HG03060 (cell line): ENCODE measurements around the gene TMEM200B.
"Not testable (repeated sequence)": the region's sequence is repeated elsewhere in the genome, so short reads cannot be mapped to it uniquely, and the experiment has no call there.

Source experiments
- ATAC-seq: cut with Tn5 transposase; IDR thresholded peaks from one replicate; pipeline ENCODE4 v1.9.1; 2021; ENCODE audit warnings: low read depth, moderate number of reproducible peaks; ENCODE audit not compliant: unreplicated experiment

Gene TMEM200B

GRCh38 chr1:29113413-29114117, 10.1 kb downstream of the TMEM200B start:
- ATAC-seq, result no peak

- no peak for ATAC-seq
Observed at GRCh38 chr1:29112705-29113412, 10.8 kb downstream of the TMEM200B start.

- ATAC-seq, result not testable (repeated sequence)
Observed at GRCh38 chr1:29108041-29108440, 15.7 kb downstream of the TMEM200B start.

GRCh38 chr1:29105822-29106221, 17.9 kb downstream of the TMEM200B start:
- ATAC-seq, result no peak

- no peak for ATAC-seq
Observed at GRCh38 chr1:29100487-29100886, 23.2 kb downstream of the TMEM200B start.

GRCh38 chr1:29099286-29099685, 24.4 kb downstream of the TMEM200B start:
- no peak for ATAC-seq

GRCh38 chr1:29096231-29096886, 27.3 kb downstream of the TMEM200B start:
- no peak for ATAC-seq

GRCh38 chr1:29094954-29095353, 28.7 kb downstream of the TMEM200B start:
- ATAC-seq, result no peak

GRCh38 chr1:29094433-29094832, 29.3 kb downstream of the TMEM200B start:
- no peak for ATAC-seq

GRCh38 chr1:29092704-29093103, 31.0 kb downstream of the TMEM200B start:
- ATAC-seq, result not testable (repeated sequence)

- no peak for ATAC-seq
Observed at GRCh38 chr1:29090937-29091618, 32.6 kb downstream of the TMEM200B start.

- ATAC-seq, result no peak
Observed at GRCh38 chr1:29084196-29084521, 39.5 kb downstream of the TMEM200B start.

- ATAC-seq, result no peak
Observed at GRCh38 chr1:29083317-29084195, 40.1 kb downstream of the TMEM200B start.

- no peak for ATAC-seq
Observed at GRCh38 chr1:29082519-29082918, 41.2 kb downstream of the TMEM200B start.

GRCh38 chr1:29081201-29081600, 42.5 kb downstream of the TMEM200B start:
- no peak for ATAC-seq

- not testable (repeated sequence) for ATAC-seq
Observed at GRCh38 chr1:29079916-29080629, 43.6 kb downstream of the TMEM200B start.

- ATAC-seq, result no peak
Observed at GRCh38 chr1:29077155-29077554, 46.5 kb downstream of the TMEM200B start.
